Mesodermal cell (in vitro differentiated cells): ENCODE data around the gene CDKN1C.

Source experiments
- H3K27ac ChIP-seq: 2 replicates; pipeline ENCODE4 v1.7.0; 2013; ENCODE audit warnings: mild to moderate bottlenecking, low read depth, low read length, moderate library complexity; ENCODE audit not compliant: severe bottlenecking
- H3K36me3 ChIP-seq: 2 replicates; pipeline ENCODE4 v1.7.1; 2013; ENCODE audit warnings: mild to moderate bottlenecking, low read length, moderate library complexity; ENCODE audit not compliant: control insufficient read depth, insufficient read depth
- H3K4me1 ChIP-seq: one replicate; pipeline ENCODE4 v1.7.1; 2013; ENCODE audit warnings: mild to moderate bottlenecking, low read length; ENCODE audit not compliant: insufficient read depth, control insufficient read depth, poor library complexity, severe bottlenecking
- H3K4me3 ChIP-seq: 2 replicates; pipeline ENCODE4 v1.7.0; 2013; ENCODE audit warnings: low read length, control low read depth, mild to moderate bottlenecking; ENCODE audit not compliant: insufficient read depth, poor library complexity, severe bottlenecking; ENCODE audit errors: extremely low read depth
- H3K9me3 ChIP-seq: 2 replicates; pipeline ENCODE4 v1.7.1; 2013; ENCODE audit warnings: mild to moderate bottlenecking, low read length, moderate library complexity; ENCODE audit not compliant: control insufficient read depth
- WGBS, 2 experiments: methylation state at CpG; one replicate each; pipeline ENCODE4 v1.1.5; 2013; ENCODE audit warnings: missing lambda C conversion rate in 2 of 2; ENCODE audit not compliant: insufficient coverage in 2 of 2; 5-methylcytosine and 5-hydroxymethylcytosine counted together

CDKN1C gene

DNA sequence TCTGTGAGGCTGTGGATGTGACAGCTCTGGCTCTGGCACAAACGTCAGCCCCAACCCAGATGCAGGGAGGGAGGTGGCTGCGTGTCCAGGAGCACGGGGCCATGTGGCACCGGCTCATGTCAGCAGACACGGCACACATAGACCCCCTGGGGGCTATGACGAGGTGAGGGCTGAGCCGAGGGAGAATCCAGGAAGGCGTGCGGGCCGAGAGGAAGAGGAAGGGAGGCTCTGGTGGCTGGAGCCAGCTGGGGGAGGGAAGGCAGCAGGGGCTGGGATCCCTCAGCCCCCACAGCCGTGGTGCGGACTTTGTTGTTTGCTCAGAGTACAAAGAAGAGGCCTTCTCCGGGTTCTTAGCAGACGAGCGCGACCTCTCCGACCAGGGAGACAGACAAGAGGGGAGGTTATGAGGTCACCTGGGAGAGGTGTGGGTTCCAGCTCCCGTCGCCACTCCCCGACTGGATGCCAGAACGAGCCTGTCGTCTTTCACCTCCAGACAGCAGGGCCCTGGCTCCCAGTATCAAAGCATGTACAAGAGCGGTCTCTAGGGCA lies 46.1 kb downstream of the CDKN1C start:
- Histone ChIP-seq H3K36me3 (no peaks in the 10 kb centered on the region), H3K27ac (no peak overlapping the region), H3K4me3 (no peak overlapping the region), H3K4me1 (peaks cover 24% of the 10 kb centered on the region), H3K9me3 (no peaks in the 10 kb centered on the region)
- 82 to 83% methylated on average over 17 to 23 of the region's 23 CpGs for WGBS, 2 experiments

DNA sequence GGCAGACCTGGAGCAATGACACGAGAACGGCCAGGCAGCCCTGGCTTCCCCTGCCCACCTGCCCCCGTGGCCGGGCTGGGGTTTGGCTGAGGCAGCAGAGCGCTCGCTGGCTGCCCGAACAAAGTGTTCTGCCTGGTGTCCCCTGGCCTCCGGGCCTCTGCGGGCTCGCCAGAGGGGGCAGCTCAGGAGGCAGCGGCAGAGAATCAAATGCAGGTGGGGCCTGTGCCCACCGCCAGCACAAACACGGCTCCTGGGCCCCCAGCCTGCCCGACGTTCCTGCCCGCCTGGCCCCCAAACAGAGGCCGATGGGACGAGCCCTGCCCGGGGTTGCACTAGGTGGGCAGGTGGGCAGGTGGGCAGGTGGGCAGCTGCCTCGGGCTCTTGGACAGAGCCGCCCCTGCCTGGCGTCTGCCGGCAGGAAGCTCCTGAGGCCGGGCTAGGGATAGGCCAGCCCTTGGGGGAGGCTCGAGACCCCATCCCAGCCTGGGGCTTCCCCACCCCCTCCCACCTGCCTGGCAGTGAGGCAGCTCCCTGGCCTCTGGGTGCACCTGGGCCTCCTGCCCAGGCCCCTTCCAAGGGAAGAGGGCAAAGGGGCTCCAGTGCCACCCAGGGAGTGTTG lies 46.8 kb downstream of the CDKN1C start:
- Histone ChIP-seq H3K9me3 (no peaks in the 10 kb centered on the region), H3K4me3 (no peak overlapping the region), H3K27ac (no peak overlapping the region), H3K4me1 (peaks cover 29% of the 10 kb centered on the region), H3K36me3 (no peaks in the 10 kb centered on the region)
- 95% methylated on average over 23 to 25 of the region's 25 CpGs for WGBS, 2 experiments

DNA sequence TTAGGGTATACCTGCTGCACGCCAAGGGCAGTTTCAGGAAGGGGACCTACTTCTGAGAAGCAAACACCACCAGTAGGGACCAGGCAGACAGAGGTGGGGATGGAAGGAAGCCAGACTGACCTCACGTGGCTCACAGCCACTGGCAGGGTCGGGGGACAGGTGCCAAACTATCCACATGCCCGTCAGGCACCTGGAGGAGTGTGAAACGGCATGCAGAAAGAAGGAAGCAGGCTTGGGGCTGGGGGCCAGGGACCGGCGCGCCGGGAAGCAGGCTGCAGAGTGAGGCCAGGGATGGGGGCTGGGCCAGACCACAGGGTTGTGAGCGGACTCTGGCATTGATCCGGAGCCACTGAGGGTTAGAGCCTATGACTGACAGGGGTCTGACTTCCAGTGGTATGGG lies 47.5 kb downstream of the CDKN1C start:
- no peak overlapping the region for H3K27ac ChIP-seq
- 79 to 81% methylated on average over 9 to 11 of the region's 11 CpGs for WGBS, 2 experiments
- H3K36me3 ChIP-seq, result no peaks in the 10 kb centered on the region
- no peaks in the 10 kb centered on the region for H3K9me3 ChIP-seq
- H3K4me3 ChIP-seq, result no peak overlapping the region
- H3K4me1 ChIP-seq, result peaks cover 29% of the 10 kb centered on the region

DNA sequence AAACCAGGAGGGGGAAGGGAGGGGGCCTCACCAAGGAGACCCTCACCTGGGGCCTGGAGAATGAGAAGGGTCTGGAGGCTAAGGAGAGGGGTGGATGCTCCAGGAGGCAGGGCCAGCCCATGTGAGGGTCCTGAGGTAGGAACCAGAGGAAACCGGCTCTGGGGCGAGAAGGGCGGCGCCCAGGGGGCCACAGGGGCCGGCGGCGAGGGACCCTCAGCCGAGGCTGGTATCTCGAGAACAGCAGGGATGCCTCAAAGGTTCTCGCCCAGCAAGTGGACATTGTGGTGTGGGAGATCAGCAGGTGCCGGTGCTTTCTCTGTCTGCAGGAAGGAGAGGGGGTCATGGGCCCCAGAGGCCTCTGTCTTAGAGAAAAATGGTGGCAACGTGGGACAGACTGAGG lies 47.9 kb downstream of the CDKN1C start:
- no peak overlapping the region for H3K27ac ChIP-seq
- H3K4me3 ChIP-seq, result no peak overlapping the region
- H3K4me1 ChIP-seq, result peaks cover 29% of the 10 kb centered on the region
- H3K9me3 ChIP-seq, result no peaks in the 10 kb centered on the region
- no peaks in the 10 kb centered on the region for H3K36me3 ChIP-seq
- 96% methylated on average over 12 of the region's 12 CpGs for WGBS, 2 experiments

DNA sequence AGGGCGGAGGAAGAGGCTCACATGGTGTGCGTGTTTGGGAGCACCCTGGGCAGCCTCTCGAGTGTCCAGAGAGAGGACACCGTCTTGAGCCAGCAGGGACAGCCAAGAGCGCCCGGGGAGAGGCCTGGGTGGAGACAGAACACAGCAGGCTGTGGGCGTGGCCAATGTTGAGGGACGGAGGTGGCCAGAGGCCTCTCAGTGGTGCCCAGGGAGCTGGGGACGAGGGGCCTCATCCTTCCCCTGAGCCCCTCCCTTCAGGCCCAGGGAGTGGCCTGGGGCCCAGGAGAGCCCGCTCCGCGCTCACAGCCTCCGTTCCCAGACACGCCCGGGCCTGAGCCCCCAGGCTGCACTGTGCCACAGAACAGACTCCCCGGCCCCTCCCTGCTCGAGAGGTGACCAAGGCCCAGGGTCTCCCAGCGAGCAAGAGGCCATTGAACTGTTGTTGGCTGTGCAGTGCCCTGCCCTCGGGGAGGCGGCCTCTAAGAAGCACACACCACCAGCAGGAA lies 48.4 kb downstream of the CDKN1C start:
- H3K4me3 ChIP-seq, result no peak overlapping the region
- no peaks in the 10 kb centered on the region for H3K9me3 ChIP-seq
- H3K4me1 ChIP-seq, result peaks cover 29% of the 10 kb centered on the region
- no peak overlapping the region for H3K27ac ChIP-seq
- WGBS, 2 experiments, result 51 to 61% methylated on average over 18 to 20 of the region's 20 CpGs
- H3K36me3 ChIP-seq, result no peaks in the 10 kb centered on the region

DNA sequence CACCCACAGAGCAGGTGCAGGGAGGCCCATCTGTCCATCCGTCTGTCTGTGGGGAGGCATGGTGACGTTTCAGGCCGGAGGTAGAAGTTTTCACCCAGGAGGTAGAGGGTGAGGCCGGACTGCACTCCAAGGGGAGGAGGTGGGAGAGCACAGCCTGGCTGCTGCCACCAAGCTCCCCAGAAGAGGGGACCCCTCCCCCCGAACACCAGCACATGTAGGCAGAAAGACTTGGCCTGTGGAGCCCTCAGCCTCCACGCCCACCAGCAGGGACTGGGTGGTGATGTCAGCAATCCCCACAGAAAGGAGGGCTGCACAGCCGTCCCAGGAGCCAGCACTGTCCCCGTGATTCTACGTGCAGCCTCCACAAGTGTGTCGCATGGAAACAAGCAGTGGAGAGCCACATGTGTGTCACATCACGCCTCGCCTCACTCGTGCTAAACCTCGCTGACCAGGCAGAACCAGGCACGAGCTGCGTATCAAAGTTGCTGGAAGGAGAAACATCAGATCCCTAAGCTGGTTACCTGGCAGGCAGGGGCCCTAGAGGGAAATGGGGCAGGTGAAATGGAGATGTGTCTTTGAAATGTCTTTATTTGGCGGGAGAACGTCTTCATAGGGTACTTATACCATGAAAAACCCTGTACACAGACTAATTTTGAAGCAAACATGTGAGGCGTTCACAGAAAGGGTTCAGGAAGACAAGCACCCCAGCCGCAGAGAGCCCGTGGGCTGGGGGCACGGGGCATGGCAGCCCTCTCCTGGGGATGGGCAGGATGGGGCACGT lies 49.1 kb downstream of the CDKN1C start:
- H3K27ac ChIP-seq, result no peak overlapping the region
- 85 to 89% methylated on average over 16 to 21 of the region's 23 CpGs for WGBS, 2 experiments
- no peaks in the 10 kb centered on the region for H3K9me3 ChIP-seq
- H3K4me3 ChIP-seq, result no peak overlapping the region
- no peaks in the 10 kb centered on the region for H3K36me3 ChIP-seq
- H3K4me1 ChIP-seq, result peaks cover 29% of the 10 kb centered on the region

DNA sequence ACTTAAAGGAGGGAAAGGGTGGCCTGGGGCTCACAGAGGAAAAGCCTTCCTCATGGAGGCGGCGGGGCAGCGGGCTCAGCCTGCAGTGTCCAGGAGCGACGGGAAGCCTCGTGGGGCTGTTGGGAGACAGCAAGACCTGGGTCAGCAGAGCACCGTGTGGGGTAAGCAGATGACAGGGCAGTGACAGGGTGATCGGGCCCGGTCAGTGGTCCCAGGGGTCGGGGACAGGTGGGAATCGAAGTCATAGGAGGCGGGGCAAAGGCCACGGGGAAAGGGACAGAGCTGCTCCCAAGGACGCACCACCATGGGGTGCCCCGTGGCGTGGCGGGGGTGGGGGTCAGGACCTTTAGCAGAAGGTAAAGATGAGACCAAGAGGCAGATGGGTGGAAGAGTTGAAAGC lies 49.8 kb downstream of the CDKN1C start:
- Histone ChIP-seq H3K27ac (no peak overlapping the region), H3K4me1 (peaks cover 29% of the 10 kb centered on the region), H3K9me3 (no peaks in the 10 kb centered on the region), H3K36me3 (no peaks in the 10 kb centered on the region), H3K4me3 (no peak overlapping the region)
- WGBS, 2 experiments, result 86 to 92% methylated on average over 15 to 17 of the region's 17 CpGs

DNA sequence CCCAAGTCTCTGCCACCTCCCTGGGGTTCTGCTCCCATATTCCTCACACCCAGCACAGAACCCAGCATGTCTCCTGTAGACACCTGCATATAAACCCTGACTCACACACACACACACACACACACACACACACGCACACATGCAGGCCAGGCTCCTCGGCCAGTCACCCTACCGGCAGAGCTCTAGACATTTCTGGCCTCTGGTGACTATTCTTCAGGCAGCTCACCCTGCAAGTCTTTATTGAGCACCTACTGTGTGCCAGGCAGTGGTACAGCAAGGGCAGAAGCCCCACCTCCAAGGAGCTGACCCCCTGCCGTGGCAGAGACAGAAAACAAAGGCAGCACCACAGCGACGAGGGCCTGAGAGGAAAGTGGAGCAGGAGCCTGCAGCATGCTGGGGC lies 50.3 kb downstream of the CDKN1C start:
- 61 to 67% methylated on average over 5 to 6 of the region's 6 CpGs for WGBS, 2 experiments
- Histone ChIP-seq H3K4me3 (no peak overlapping the region), H3K36me3 (no peaks in the 10 kb centered on the region), H3K27ac (no peak overlapping the region), H3K9me3 (no peaks in the 10 kb centered on the region), H3K4me1 (peaks cover 29% of the 10 kb centered on the region)

DNA sequence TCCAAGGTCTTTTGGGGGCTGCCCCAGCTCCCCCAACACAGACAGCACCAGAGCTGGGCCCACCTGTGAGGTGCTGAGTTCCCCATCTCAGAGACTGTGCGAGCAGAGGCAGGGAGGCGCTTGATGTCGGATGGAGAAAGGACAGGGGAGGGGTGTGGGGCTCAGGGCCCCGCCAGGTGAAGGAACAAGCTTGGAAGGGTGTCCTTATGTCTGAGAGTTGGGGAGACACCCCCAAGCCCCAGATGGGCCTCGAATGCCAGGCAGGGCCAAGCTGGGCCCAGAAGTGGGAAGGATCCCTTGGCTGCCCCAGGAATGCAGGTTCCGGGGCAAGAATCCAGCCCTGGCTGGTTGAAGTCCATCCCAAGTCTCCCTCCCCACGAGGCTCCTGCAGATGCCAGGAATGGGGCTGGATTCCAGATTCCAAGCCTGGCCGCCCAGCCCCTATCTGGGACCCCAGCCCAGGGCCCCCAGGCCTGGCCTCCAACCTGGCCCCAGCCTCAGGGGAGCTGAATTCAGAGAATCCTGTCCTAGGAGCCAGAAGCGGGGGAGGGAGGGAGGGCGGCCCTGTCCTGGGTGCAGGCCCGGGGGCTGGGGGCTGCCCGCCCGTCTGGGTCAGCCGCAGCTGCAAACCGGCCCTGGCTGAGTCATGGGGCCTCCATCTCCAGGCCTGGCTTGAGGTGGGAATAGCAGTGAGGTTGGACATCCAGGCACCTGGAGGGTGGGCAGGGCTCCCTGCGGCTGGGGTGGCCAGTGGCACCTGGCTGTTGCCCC lies 50.9 kb downstream of the CDKN1C start:
- no peak overlapping the region for H3K27ac ChIP-seq
- H3K4me3 ChIP-seq, result no peak overlapping the region
- no peaks in the 10 kb centered on the region for H3K36me3 ChIP-seq
- peaks cover 26% of the 10 kb centered on the region for H3K4me1 ChIP-seq
- 82 to 85% methylated on average over 8 to 13 of the region's 16 CpGs for WGBS, 2 experiments
- peaks cover 3% of the 10 kb centered on the region for H3K9me3 ChIP-seq

DNA sequence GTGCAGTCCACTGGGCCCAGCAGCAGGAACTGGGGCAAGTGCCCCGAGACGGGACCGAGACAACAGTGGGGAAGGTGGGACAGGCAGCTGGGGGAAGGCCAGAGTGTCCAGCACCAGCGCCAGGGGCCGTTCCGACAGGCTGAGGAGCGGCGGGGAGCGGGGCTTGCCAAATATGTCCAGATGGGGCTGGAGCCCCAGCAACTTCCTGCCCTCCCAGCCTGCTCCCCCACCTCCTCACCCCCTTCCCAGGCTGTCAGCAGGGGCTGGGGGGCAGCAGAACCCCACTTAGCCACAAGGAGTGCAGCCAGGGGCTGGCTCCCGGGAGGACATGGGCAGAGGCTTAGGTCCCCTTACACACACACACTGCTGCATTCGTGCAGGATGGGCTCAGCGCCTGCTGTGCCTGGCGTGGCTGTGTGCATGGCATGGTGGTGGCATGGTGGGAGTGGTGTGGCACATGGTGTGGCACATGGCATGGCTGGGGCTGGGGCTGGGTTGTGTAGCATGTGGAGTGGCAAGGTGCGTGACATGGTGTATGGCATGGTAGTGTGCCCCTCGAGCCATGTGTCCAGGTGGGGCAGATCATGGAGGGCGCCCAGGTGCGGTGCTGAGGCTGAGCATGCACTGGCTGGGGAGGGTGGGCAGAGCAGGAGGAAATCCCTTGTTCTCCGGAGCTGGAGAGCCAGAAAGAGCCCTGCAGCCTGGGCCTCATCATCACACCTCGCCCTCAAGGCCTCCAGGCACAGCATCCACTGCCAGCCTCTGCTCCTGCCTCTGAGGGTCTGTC lies 51.7 kb downstream of the CDKN1C start:
- Histone ChIP-seq H3K36me3 (no peaks in the 10 kb centered on the region), H3K4me3 (no peak overlapping the region), H3K27ac (no peak overlapping the region), H3K4me1 (peaks cover 21% of the 10 kb centered on the region), H3K9me3 (peaks cover 11% of the 10 kb centered on the region)
- 90 to 93% methylated on average over 10 to 15 of the region's 19 CpGs for WGBS, 2 experiments
